Sigmoid colon (tissue), 4 donors: Measurements from ENCODE around the gene IMPA2.

ENCODE experiments used
- POLR2A ChIP-seq, 2 donors: fragments of 450-650 bp; IDR thresholded peaks; one replicate each; pipeline ENCODE4 v1.6.1; 2016; ENCODE audit warnings: antibody characterized with exemption in 2 of 2, mild to moderate bottlenecking in 2 of 2, moderate library complexity in 2 of 2
- POLR2AphosphoS5 ChIP-seq, 4 donors: sonication (generic); formaldehyde crosslinking; IDR thresholded peaks; one replicate each; pipeline ENCODE4 v1.6.1; 2017; ENCODE audit warnings: antibody characterized with exemption in 4 of 4
- TF ChIP-seq, protein P1 (sequence below), 4 experiments: fragments of 450-650 bp in 3 of 4; fragments of 200-600 bp in 1 of 4; IDR thresholded peaks; one replicate each; pipeline ENCODE4 v1.5.1; 2016 to 2019; ENCODE audit warnings: antibody characterized with exemption in 4 of 4, mild to moderate bottlenecking in 3 of 4, moderate library complexity in 2 of 4

DNA sequence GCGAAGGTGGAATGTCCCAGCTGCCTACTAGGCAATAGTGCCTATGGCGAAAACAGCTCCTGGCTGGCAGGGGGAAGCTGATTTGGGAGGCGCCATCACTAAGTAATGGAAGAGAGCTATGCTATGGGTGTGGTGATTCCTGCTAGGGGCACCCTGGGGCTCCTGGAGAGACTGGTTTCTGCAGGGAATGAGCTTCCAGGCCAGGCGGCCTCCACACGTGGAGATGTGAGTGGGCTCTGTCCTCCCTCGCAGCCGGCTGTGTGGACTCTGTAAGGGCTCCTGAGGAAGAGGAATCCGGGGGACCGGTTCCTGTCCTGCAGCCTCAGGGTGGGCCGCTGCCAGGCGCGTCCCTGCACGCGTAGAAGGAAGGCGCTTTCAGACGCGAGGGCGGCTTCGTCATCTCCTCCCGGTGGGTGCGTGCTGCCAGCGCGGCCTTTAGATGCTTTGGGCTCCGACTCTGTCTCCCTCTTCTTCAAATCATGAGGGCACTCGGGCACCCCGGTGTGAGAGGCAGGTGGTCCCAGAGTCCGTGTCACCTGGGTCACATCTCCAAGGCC is 56.9 kb downstream of the IMPA2 start:
- TF ChIP-seq, protein P1, sequence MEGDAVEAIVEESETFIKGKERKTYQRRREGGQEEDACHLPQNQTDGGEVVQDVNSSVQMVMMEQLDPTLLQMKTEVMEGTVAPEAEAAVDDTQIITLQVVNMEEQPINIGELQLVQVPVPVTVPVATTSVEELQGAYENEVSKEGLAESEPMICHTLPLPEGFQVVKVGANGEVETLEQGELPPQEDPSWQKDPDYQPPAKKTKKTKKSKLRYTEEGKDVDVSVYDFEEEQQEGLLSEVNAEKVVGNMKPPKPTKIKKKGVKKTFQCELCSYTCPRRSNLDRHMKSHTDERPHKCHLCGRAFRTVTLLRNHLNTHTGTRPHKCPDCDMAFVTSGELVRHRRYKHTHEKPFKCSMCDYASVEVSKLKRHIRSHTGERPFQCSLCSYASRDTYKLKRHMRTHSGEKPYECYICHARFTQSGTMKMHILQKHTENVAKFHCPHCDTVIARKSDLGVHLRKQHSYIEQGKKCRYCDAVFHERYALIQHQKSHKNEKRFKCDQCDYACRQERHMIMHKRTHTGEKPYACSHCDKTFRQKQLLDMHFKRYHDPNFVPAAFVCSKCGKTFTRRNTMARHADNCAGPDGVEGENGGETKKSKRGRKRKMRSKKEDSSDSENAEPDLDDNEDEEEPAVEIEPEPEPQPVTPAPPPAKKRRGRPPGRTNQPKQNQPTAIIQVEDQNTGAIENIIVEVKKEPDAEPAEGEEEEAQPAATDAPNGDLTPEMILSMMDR (IDR thresholded peaks at IDR 0.05), result no peak
- TF ChIP-seq POLR2A (IDR thresholded peaks at IDR 0.05), result no peak
- no peak for TF ChIP-seq POLR2AphosphoS5 (IDR thresholded peaks at IDR 0.05)
